COLO668 (cell line): ENCODE measurements around the gene SAMSN1.

Source experiments
- DNase-seq: peaks from one replicate; lab custom pipeline; 2025; ENCODE audit not compliant: unreplicated experiment; lab: John Stamatoyannopoulos, UW

SAMSN1 gene

DNA sequence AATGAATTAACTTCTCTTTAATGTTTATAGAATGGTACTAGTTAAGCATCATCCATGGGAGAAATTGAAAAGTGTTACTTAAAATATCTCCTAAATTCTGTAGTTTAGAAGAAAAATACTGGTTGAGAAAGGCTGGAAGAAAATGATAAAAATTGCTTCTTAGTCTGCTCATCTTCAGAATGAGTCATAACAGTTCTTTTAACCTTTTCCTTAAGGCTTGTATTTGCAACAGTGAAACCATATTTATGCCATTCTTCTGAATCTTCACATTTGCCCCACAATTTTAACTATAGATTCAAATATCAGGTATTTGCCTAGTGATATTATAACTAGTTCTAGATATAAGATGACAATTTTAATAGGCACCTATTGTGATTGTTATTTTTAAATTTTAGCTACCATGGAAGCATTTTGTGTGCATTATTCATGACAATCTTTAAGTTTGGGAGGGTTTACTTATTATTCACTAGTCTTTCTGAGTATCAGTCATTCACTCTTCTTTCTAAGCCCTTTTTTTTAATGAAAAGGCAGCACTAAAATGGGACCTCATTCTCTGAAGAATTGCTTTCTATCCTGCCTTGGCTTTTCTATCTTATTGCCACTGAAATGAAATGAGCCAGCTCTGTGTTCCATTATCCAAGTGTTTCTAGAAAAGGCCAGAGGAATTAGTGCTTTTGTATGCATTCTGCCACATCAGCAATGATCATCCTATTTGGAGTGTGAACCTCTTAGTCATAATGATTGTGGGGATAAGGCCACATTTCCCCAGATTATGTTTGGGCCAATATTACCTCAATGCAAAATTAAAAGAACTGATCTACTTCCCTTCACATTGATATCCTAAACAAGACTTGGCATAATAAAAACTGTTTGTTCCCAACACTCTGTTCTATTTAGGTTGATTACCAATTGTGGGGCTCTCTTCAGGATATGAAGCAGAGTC, 58.4 kb downstream of the SAMSN1 start:
- DNase-seq, result no peak

DNA sequence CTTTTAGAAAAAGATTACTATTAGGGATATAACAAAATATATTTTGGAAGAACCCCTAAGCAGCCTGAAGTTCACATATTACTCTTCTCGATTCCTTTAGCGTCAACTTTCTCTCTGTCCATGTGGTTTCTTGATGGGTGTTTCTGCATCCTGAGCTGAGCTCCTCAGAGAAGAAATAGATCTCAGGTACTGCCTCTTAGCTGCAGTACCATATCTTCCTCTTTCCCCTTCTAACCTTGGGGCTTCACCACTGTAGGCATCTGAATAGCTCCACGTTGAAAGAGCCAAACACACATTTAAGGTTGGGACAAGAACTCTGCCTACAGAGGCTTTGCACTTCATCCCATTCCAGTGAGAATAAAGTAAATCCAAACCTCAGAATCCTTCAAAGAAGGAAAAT, 59.2 kb downstream of the SAMSN1 start:
- DNase-seq, result no peak

DNA sequence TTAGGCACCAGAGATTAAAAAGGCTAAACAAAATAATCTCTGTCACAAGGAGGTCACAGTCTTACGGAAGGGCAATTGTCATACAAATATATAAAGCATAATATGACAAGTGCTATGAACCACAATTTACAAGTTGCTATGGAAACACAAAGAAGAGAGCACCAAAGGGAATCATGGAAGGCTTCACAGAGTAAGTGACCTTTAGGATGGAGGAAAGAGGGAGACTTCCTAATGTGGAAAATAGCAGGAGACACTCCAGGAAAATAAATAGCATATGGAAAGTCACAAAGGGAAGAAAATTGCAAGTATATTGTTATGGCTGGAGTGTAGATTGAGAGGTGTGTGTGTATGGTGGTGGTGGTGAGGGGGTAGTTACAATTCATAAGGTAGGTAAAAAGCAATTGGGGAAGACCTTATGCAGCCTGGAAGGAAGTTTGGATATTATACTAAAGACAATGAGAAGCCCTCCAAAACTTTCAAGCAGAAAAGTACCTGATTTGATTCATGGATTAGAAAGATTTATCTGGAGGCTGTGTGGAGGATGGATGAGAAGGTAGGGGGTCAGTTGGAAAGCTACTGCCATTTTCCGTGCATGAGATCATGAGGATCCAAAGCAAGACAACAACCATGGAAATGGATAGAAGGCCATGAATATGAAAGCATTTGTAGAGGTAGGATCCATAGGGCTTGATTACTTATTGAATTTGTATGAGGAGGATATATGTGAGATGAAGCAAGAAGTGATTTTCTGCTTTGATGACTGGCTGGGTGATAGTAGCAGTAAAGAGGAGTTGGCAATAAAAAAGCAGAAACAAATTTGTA, 61.7 kb downstream of the SAMSN1 start:
- no peak for DNase-seq

- no peak for DNase-seq
Measured at GRCh38 chr21:14483296-14483695, 62.8 kb downstream of the SAMSN1 start.

DNA sequence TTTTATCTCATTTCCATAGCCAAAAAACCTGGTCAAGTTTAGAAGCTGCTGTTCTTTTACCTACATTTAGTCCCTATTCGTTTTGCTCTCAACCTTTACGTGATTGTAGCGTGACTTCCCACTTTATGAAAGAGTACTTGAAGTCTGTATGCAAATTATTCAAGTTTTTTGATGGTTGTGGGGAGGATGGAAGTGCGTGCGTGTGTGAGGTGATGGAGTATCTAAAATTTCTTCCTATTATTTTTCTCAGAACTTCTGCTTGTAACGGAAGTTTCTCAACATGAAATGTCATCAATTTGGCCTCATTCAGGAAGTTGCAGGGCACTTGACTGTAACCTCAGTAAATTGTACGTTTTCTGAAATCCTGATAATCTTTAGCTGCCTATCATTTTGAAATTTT, 64.0 kb downstream of the SAMSN1 start:
- DNase-seq, result no peak

DNA sequence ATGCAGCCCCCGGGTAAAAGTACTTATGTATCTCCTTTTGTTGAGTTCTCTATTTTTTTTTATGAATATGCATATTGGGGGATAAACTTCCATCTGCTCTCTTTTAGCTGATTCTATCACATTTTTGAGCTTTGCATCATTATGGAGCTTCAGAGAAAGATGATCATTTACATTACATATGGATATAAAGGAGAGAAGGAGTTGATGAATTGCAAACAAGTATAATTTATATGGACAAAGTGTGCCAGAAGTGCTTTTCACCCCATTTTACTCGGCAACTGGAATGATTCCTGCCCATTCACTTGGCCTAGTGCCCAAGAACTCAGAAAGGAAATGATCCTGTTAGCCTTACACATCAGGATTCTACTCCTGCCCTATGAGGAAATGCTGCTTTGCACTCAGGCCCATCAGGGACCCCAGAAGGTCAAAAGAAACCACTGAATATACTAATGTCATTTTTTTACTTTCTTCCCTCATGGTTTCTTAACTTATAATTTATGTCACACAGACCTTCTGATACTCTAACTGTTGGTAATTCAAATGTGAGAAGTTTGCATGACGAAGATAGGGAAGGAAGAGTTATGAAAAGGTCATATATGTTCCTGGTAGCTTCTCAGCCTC, 65.6 kb downstream of the SAMSN1 start:
- no peak for DNase-seq

DNA sequence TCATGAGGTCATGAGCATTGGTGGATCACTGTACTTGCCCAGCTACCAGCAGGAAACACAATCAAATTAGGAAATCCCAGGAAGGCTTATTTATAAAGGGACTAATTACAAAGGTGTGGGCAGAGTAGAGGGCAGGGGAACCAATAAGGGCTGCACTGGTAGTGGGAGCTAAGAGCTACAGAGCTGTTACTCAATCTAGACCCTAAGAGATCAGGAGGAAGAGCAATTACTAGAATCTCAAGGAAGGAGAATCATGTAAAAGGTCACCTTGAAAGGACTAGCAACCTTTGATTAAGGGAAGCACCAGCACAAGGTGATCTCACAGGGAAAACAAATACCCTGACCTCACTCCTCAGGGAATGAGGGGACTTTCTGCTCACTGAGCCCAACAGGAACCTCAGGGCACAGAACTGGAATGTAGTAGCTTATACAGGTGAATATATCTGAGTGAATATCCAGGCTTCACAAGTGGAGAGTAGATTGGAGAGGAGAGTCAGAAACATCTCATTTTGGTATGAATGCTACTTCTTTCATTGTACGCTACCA, 66.8 kb downstream of the SAMSN1 start:
- no peak for DNase-seq

DNA sequence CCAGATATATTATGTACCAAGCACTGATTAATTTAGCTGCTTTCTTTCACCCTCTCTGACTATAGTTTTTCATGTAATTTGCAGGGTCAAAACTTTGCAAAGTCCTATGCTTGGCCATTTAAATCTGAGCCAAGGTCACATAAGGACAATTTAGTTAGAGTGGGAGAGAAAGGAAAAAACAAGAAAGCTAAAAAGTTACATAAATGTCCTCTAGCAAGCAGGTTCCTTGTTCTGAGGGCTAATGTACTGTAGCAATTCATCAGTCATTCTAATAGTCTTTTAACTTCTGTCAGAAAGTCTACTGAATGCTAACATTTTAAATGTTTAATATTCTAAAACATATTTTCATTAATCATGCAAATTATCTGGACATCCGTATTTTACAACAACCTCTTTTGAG, 68.3 kb downstream of the SAMSN1 start:
- no peak for DNase-seq

GRCh38 chr21:14477133-14477532, 69.0 kb downstream of the SAMSN1 start:
- no peak for DNase-seq

- DNase-seq, result no peak
Measured at GRCh38 chr21:14474995-14475394, 71.1 kb downstream of the SAMSN1 start.

- no peak for DNase-seq
Measured at GRCh38 chr21:14469641-14470040, 76.5 kb downstream of the SAMSN1 start.

- DNase-seq, result no peak
Measured at GRCh38 chr21:14466715-14467114, 79.4 kb downstream of the SAMSN1 start.

DNA sequence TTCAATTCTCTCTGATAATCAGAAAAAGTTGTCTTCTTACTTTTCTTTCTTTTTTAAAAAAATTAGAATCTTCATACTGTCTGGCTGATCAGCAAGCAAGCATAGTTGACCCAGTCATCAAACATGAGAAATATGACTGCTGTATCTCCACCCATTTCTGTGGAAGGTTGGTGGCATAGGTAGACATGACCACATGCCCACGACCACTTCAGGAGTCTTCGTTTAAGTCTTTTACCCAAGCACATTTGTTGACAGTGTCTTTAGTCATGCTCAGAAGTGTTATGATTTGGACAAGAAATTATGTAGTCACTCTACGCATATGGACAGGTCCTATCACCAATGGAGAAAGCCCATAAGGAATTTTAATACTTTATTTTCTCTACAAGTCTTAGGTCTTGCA, 88.4 kb downstream of the SAMSN1 start:
- DNase-seq, result no peak

DNA sequence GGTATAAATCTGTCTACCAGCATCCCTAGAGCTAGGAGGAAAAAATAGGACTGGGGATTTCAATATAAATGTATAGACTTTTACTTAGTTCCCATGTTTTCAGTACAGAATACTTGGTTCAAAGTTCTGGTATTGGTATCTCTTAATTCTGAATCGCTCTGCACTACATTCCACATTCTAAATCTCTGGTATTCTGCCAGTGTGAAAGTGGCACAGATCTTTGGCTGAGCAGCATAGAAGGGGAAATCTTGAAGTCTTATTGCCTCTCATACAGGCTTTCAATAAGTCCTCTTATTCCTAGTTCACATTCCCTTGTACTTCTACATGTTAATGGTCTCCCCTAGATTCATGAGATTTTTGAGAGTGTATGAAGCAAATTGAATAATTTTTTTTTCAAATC, 89.2 kb downstream of the SAMSN1 start:
- no peak for DNase-seq

DNA sequence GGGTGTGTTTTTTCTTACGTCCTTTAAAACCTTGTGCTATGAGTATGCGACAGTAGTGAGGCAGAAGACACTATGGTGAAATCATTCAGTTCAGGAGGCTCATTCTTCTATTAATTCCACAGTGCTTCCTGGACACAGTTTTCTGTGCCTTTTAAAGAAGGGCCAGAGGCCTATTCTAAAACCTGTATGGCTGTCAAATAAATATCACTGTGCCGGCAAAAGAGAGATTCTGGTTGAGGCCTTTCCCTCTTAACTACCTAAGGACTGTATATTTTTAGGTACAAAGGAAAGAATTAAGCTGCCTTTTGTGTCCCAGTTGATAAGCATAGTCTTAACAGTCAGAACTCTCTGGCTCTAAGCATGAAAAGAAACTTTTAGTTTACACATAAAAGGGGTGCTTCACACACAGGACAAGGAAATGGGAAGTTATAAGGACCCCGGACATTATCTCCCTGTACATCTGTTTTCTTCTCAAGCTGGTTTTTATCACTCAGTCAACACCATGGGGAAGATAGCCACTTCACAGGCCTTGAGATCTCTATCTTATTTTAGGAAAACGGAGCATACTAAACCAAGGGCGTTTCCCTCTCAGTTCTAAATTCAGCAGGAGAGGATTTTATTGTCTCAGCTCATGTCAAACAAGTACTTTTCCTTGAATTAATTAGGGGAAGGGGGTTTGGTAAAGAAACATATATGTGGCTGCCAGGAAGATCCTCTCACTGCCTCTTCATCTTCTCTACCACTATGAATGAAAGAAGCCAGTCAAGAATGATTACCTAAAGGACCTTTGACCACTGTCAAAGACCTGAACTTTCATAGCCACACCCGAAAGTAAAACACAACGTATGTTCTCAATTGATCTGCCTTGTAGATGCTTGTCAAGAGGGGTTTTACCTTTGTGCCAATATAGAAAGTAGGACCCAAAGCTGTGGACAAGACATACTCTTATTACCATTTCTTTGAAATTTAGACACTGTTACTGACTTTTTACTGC, 91.8 kb downstream of the SAMSN1 start:
- no peak for DNase-seq

DNA sequence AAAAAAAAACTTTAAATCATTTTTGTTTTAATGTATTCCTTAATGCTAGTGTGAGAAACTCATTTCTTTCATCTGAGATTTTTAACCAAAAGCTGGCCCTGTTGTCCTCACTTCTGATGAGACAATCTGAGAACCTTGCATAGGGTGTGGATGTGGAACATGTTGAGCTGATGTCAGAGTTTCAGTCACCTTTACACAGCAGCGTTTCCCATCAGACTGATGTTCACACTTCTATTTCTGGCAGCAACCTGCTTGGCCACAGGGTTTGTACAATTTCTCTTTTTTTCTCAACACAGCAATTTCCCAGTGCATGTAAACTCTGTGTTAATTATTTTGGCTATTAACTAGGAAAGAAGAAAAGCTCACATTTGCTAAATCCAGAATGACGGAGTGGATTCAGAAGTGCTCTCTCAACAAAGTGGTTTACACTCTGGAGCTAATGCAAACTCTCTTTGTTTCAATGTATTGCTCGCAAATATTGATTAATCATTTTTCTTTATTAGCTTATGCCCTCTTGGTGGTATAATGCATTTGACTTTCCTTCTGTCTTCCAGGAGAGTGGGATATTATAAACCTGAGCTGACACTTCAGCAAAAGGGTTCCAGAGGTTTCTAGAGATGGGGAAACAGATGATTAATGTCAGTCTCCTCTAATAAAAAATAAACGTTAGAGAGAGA, 92.6 kb downstream of the SAMSN1 start:
- no peak for DNase-seq

DNA sequence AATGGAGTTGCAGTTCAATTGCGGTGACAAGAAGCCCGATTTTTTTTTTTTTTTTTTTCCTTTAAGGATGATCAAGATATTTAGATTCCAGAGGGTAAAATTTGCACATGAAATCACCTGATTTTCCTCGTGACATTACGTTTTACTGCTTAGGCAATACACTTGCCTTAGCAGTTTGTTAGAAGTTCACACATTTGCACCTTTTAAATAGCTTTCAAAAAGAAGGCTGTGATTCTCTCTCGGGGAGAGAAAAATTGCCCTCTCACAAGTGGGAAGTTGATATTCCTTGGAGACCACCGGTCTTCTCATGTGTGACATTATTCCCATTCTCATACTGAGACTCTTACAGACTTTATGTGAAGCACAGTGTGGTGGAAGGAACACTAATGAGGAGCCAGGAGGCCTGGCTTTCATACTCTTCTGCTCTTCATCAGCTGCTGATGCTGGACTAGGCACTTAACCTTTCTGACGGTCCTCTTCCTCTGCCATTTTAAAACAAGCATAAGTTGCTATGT, 93.3 kb downstream of the SAMSN1 start:
- DNase-seq, result no peak

DNA sequence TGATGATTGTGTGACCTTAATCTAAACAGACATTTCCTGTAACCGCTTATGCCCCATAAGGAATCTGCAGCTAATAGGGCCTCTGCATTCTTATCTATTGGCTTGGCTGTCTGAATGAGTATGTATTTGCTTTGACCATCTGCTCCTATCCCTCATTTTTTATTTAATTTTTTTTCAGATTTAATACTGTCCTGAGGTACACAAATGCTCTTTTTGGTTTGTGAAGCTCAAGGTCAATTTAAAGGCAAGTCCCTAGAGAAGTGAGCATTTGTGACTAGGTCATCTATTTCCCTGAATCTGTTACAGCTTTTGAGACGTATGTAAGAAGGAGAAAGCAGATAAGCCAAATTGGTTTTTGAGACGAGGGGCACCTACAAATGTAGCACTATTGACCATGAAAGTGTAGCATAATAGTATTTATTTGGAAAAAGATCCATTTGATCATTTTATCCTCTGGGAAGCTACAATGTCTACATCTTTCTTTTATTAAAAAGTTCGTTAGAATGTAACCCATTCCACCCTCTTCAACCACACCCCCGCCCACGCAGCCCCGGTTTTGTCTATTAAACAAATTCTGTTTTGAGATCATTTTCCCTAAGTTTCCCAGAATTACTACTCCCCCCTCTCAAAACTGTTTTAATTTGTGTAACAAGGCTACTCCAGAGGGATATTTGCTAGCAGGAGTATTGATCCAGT, 93.9 kb downstream of the SAMSN1 start:
- no peak for DNase-seq

DNA sequence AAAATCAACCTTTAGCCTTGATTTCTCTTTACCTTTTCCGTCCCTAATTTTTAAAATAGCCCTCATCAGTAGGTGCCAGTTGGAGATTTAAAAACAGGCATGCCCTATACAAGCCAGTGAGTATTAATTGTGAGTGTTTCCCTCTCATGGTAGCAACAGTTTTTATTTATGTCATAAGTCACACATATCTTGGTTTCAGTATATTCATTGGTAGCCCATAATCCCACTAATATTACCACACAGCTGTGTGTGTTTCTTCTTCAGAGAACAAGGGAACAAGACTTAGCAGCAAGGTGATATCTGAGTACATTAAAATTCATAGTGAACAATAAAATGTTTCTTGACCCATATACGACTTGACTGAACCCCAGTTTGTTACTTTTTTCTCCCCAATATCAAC, 94.6 kb downstream of the SAMSN1 start:
- no peak for DNase-seq
